ENCODE data around the gene TNKS2.
"Not testable (repeated sequence)": the region's sequence is repeated elsewhere in the genome, so short reads cannot be mapped to it uniquely, and the experiment has no call there.

The TNKS2 gene

GRCh38 chr10:91796331-91797047, 1.7 kb upstream of the TNKS2 start:
- no peak for DNase-seq (ENCODE audit: low read depth)

GRCh38 chr10:91797048-91797690, 1.1 kb upstream of the TNKS2 start:
- no peak for DNase-seq (ENCODE audit: low read depth)

DNA sequence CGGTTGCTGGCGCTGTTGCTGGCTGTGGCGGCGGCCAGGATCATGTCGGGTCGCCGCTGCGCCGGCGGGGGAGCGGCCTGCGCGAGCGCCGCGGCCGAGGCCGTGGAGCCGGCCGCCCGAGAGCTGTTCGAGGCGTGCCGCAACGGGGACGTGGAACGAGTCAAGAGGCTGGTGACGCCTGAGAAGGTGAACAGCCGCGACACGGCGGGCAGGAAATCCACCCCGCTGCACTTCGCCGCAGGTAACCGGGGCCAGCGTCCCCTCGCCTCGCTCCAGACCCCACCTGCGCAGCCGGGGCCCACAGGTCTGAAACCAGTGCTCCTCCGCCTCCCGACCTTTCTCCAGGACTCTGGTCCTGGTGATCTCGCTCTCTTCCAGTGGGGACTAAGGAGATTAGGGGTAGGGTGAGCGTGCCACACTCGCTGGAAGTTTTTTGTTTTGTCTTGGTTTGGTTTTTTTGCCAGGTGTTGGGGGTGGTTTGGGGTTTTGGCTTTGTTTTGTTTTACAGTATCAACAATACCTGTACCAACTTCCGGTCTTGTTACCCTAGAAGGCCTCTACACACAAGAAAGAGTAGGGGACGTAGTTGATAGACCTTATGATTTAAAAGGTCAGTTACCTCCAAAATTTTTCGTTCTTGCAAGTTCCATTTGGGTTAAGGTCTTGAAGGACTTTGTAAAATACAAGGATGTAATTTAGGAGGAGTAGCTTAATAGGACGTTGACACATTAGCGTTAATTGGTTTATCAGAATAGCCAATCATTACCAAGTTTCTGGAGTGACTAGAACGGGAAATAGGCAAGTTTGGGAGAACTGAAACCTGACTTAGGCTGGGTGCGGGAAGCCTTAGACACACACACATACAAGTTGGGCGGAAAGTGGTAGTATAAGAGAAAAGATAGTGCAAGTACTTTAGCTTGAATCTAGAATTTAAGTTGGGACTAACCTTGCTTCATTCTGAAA, 704 bp downstream of the TNKS2 start:
- DNase-seq (ENCODE audit: low read depth), result no peak

DNA sequence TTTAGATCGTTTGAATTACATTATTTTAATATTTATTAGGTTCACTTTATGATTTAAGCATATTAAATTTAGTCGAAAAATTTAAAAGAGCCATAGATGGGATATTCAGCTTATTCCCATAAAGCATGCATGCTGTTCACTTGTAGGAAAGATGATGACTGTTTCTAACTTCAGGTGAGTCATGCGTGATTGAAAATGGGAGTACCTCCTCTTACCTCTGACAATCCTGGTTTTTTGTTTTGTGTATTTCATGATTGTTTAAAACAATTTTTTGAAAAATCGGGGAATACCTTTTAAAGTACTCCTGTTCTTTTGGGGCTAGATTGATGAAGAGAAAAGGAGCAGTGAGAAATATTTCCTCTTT, 1.4 kb downstream of the TNKS2 start:
- DNase-seq (ENCODE audit: low read depth), result no peak

DNA sequence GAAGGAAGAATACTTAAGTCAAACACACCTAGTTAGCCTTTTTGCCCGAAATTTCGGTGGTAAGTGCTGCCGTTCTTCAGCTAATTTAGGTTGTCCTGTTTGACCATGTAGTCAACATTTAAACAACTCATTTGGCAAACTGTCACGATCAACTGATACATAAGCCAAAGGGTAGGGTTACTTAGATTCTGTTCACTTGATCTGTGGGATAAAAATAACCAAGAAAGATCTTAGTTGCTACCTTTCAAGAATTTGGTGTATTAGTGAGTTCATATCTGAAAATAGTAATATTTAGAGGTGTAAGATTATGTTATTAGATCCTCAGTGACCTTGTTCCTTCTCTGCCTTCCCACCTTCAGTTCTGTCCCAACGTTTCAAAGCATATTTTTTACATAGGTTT, 2.0 kb downstream of the TNKS2 start:
- DNase-seq (ENCODE audit: low read depth), result no peak

DNA sequence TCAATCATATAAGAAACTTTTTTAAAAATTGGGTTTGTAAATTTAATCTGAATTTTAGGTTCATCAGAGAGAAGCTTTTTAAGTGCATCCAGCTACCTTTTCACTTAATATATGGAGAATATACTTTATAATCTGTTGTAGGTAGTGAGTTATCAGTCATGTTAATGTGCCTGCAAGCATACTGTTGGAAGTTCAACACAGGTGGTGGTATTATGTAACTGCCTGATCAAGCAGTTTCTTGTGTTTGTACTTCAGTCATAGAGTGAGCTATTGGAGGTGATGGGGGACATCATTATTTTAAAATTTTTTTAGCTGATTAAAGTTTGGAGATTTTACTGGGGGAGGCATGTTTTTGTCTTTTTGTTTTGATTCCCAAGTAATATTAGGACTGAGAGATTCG, 2.5 kb downstream of the TNKS2 start:
- DNase-seq (ENCODE audit: low read depth), result no peak

- no peak for DNase-seq (ENCODE audit: low read depth)
Observed at GRCh38 chr10:91803386-91804125, 5.3 kb downstream of the TNKS2 start.

DNA sequence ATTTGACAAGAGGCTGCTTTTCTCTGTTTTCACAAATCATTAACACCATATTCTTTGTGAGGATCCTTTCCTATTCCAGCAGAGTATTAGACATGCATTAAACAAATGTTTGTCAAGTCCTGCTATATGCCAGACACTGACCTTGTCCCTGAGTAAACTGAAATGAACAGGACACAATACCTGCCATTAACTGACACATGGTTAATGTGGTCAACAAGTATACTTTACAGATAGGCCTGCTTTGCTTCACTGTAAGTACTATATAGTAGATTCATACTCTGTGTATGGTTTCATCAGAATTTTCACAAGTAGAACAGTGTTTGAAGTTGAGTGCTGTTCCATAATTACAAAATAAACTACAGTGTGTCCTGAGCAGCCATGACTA, 5.9 kb downstream of the TNKS2 start:
- no peak for DNase-seq (ENCODE audit: low read depth)

DNA sequence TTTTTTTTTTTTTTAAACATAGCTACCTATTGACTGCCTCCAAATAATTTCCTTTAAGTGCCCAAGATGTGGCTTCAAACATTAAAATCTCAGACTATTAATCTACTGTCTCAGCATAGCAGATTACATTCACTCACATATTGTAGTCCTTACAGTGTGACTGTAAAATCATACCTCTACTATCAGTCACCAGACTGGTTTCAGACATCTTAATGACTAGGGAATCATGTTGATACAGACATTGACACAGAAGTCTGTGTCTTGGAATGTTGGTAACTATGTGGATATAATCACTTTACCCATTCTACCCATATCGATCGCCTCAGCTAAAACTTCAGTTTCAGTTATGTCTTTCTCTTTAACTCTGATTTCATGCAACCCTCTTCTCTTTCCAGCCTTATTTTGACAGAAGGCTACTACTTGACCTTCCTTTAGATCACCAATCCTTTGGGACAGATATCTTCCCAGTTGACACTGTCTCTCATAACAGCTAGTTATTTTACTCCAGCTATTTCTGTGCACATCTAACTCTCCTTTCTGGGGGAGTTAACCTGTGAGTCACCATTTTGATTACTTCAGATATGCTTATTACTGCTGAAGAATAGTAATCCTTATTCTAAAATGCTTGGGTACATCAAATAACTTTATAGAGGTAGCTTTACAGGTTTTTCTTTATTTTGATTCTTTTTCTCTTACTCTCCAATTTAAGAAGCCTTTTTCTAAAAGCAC, 7.0 kb downstream of the TNKS2 start:
- no peak for DNase-seq (ENCODE audit: low read depth)

DNA sequence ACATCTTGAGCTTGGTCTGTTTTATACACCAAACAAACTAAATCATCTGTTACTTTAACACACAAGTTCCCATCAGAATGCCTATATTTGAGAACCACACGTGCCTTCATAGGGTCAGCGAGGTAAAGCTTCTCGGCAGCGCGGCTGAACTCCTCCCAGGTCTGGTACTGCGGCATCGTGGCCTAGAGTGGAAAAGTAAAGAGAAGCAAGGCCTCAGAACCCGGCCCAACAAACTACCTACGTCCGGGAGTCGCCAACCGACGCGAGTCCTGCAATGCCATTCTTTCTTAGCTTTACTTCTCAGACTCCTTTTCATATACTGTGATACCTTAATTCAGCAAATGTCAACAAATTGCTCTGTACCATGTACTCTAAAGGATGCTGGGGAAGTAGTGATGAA, 9.0 kb downstream of the TNKS2 start:
- not testable (repeated sequence) for DNase-seq (ENCODE audit: low read depth)

DNA sequence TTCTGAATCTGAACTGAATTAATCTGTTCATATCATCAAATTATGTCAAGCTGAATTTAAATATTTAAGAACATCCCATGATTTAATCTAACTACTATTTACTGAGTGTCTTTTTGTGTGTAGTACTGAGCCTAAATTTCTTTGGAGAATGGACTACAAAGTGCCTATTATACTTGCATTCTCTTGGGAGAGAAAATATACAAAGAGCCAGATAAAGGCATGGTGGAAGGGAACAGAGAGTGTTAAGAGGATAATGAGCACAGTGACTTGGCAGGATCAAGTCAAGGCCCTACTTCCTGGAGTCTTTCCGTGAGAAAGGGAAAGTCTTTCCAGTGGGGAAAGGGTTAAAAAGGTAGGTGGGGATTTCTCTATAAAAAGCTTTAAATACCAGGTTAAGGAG, 15.0 kb downstream of the TNKS2 start:
- no peak for DNase-seq (ENCODE audit: low read depth)

GRCh38 chr10:91816981-91817380, 18.8 kb downstream of the TNKS2 start:
- no peak for DNase-seq (ENCODE audit: low read depth)

DNA sequence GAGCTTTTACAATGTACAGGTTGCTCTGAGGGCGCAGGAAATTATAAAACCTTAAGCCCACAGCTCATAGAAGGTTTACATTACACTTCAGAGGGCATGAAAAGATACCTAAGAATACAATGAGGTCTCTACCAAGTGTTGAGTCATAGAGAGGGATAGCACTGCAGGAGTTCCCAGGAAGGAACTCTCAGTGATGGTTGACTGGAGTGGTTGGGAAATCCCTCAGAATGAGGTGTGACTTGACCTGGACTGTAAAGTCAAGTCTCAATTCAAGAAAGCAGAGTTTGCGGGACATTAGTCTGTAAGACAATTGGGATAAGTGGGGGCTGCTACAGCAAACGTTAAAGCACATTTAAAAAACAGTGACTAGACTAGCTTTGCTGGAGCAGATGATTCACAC, 21.9 kb downstream of the TNKS2 start:
- no peak for DNase-seq (ENCODE audit: low read depth)

DNA sequence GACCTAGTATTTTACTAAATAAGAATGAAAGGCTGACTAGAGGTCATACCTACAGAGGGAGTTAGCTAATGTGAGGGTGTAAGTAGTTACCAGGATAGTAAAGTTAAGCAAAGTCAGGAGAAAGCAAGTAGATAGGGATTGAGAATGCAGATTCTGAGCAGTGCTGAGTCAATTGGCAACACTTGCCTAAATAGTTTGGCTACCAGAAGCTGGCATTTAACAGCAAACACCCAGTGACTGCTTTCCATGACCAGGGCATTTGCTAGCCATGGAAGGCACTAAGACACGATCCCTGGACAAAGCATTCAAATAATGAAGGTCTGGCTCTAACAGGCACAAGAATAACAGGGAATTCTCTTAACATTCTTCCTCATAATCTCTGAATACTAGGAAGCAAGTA, 25.9 kb downstream of the TNKS2 start:
- no peak for DNase-seq (ENCODE audit: low read depth)

- no peak for DNase-seq (ENCODE audit: low read depth)
Observed at GRCh38 chr10:91829268-91829667, 31.0 kb downstream of the TNKS2 start.

DNA sequence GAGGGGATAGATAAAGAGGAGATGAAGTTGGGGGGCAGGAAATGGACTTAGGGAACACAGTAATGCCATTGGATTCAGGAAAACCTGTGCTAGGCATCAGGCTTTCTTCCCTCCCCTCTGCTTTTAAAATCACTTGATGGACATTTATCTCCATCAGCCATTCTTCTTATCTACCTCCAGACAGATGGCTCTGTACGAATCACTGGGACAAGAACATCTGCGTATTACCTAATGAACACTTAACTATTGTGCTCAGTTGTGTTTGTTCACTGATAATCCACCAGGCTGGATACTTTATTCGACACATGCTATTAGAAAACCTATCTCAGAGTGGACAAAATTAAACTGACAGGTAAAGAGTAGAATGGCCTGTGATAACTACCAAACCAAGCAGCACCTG, 40.0 kb downstream of the TNKS2 start:
- DNase-seq (ENCODE audit: low read depth), result no peak

DNA sequence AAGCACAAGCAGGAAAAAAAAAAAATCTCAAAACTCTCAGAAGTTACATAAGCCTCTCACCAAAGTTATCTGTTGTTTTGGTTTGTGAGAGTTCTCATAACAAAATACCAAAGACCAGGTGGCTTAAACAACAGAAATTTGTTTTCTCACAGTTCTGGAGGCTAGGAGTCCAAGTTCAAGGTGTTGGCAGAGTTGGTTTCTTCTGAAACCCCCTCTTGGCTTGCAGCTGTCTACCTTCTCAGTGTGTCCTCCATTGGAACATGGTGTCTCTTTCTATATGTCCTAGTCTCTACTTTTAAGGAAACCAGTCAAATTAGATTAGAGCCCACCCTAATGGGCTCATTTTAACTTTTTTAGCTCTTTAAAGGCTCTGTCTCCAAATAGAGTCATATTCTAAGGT, 44.9 kb downstream of the TNKS2 start:
- DNase-seq (ENCODE audit: low read depth), result no peak

GRCh38 chr10:91856637-91857036, 58.4 kb downstream of the TNKS2 start:
- DNase-seq (ENCODE audit: low read depth), result no peak

DNA sequence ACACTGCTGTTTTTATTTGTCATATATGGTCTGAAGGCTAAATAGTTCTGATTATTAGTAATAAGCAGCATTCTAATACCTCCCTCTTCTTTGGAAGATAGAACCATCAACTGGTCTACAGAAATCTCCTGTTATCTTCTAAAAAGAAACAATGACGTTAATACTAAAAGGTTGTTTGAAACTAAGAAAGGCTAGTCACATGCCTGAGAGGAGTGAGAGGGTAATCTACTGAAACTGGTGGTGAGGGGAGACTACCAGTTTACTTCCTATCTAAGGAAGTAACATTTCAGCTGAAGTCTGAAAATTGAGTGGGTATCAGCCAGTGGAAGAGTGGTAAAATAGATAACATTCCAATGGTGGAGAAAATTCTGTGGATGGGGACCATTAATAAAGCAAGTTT, 62.7 kb downstream of the TNKS2 start:
- no peak for DNase-seq (ENCODE audit: low read depth)

GRCh38 chr10:91864099-91864498, 65.9 kb downstream of the TNKS2 start:
- DNase-seq (ENCODE audit: low read depth), result no peak

GRCh38 chr10:91864744-91865143, 66.5 kb downstream of the TNKS2 start:
- DNase-seq (ENCODE audit: low read depth), result no peak
